Ascending aorta (tissue), 2 donors: ENCODE measurements around the gene ASH1L. TPM values are rescaled to one million over a fixed set of nuclear protein-coding genes. Genes with fewer than 3 reads are reported as not detected.
"Not testable (repeated sequence)": the region's sequence is repeated elsewhere in the genome, so short reads cannot be mapped to it uniquely, and the experiment has no call there.

Experiments used
- DNase-seq, 2 donors: peaks; one replicate each; pipeline ENCODE4 v3.0.0-alpha.2; 2019; ENCODE audit warnings: low spot score in 2 of 2
- H3K27ac ChIP-seq, 2 donors: fragments of 200-600 bp; sonication (generic); one replicate each; pipeline ENCODE4 v1.5.1; 2016 to 2017; ENCODE audit warnings: mild to moderate bottlenecking in 1 of 2
- H3K27me3 ChIP-seq: fragments of 200-600 bp; sonication (generic); one replicate; pipeline ENCODE4 v1.5.1; 2017
- H3K36me3 ChIP-seq, 2 donors: fragments of 200-600 bp; sonication (generic); one replicate each; pipeline ENCODE4 v1.5.1; 2016
- H3K4me1 ChIP-seq, 2 donors: fragments of 200-600 bp; sonication (generic); one replicate each; pipeline ENCODE4 v1.5.1; 2016 to 2017; ENCODE audit warnings: mild to moderate bottlenecking in 1 of 2
- H3K4me3 ChIP-seq, 2 donors: fragments of 200-600 bp; sonication (generic); one replicate each; pipeline ENCODE4 v1.5.1; 2016 to 2017; ENCODE audit warnings: mild to moderate bottlenecking in 1 of 2
- H3K9me3 ChIP-seq, 2 donors: fragments of 200-600 bp; sonication (generic); one replicate each; pipeline ENCODE4 v1.5.1; 2016
- intact Hi-C: fragments of 100-400 bp; cut with DNase I; formaldehyde crosslinking; loops from one replicate; pipeline ENCODE4 v1.15.1; 2023
- total RNA-seq: library from RNA; depleted of rRNA; stranded (reverse); fragments of >200 nt; gene quantifications from one replicate; pipeline ENCODE4 v1.1.0, GENCODE V29; 2016
- TF ChIP-seq, protein P1 (sequence below), 3 experiments: fragments of 200-600 bp in 2 of 3; fragments of 450-650 bp in 1 of 3; sonication (generic) in 2 of 3; IDR thresholded peaks; one replicate each; pipeline ENCODE4 v1.5.1; 2016 to 2019; ENCODE audit warnings: antibody characterized with exemption in 3 of 3, mild to moderate bottlenecking in 1 of 3, moderate library complexity in 1 of 3

The ASH1L gene
- total RNA-seq, 1 donor from 2014 or later, result 16.2 TPM

DNA sequence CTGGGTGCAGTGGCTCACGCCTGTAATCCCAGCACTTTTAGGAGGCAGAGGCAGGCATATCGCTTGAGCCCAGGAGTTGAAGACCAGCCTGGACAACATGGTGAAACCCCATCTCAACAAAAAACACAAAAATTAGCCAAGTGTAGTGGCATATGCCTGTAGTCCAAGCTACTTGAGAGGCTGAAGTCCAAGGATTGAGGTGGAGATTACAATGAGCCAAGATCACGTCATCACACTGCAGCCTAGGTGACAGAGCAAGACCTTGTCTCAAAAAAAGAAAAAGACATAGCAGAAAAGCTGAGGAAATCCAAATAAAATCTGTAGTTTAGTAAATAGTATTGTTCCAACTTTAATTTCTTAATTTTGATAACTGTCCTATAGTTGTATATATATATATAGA, 11.5 kb upstream of the ASH1L start:
- intact Hi-C loops, result no loop called here
- peak in 1 of 2 donors; percentile 5 for DNase-seq
- no peak overlapping the region for H3K27ac ChIP-seq
- no peak overlapping the region for H3K4me3 ChIP-seq
- H3K27me3 ChIP-seq, result no peaks in the 10 kb centered on the region
- no peaks in the 10 kb centered on the region for H3K36me3 ChIP-seq
- no peaks in the 10 kb centered on the region for H3K4me1 ChIP-seq
- TF ChIP-seq, protein P1, sequence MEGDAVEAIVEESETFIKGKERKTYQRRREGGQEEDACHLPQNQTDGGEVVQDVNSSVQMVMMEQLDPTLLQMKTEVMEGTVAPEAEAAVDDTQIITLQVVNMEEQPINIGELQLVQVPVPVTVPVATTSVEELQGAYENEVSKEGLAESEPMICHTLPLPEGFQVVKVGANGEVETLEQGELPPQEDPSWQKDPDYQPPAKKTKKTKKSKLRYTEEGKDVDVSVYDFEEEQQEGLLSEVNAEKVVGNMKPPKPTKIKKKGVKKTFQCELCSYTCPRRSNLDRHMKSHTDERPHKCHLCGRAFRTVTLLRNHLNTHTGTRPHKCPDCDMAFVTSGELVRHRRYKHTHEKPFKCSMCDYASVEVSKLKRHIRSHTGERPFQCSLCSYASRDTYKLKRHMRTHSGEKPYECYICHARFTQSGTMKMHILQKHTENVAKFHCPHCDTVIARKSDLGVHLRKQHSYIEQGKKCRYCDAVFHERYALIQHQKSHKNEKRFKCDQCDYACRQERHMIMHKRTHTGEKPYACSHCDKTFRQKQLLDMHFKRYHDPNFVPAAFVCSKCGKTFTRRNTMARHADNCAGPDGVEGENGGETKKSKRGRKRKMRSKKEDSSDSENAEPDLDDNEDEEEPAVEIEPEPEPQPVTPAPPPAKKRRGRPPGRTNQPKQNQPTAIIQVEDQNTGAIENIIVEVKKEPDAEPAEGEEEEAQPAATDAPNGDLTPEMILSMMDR (IDR thresholded peaks at IDR 0.05), result no peak
- H3K9me3 ChIP-seq, result no peaks in the 10 kb centered on the region

DNA sequence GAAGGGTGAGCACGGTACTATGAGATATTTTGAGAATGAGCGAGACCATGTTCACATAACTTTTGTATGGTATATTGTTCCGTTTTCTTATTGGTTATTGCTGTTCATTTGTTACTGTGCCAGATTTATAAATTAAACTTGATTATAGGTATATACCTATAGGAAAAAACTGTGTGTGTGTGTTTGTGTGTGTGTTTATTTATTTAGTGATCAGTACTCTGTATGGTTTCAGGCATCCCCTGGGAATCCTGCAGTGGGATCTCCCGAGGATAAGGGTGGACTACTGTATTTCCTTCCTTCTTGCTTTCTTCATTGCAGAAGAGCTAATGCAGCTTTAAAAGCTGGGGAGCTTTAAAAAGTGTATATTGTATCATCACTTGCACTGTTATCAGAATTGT, 8.0 kb upstream of the ASH1L start:
- H3K27ac ChIP-seq, result no peak overlapping the region
- H3K36me3 ChIP-seq, result no peaks in the 10 kb centered on the region
- no peaks in the 10 kb centered on the region for H3K27me3 ChIP-seq
- intact Hi-C loops, result no loop called here
- H3K9me3 ChIP-seq, result no peaks in the 10 kb centered on the region
- no peak for DNase-seq
- no peaks in the 10 kb centered on the region for H3K4me1 ChIP-seq
- no peak overlapping the region for H3K4me3 ChIP-seq
- TF ChIP-seq, protein P1 (IDR thresholded peaks at IDR 0.05), result no peak

- Histone ChIP-seq H3K27ac (no peak overlapping the region), H3K9me3 (no peaks in the 10 kb centered on the region), H3K27me3 (no peaks in the 10 kb centered on the region), H3K4me1 (no peaks in the 10 kb centered on the region), H3K4me3 (no peak overlapping the region), H3K36me3 (no peaks in the 10 kb centered on the region)
- intact Hi-C loops, result no loop called here
- DNase-seq, result peak in 1 of 2 donors; percentile 3
- TF ChIP-seq, protein P1 (IDR thresholded peaks at IDR 0.05), result no peak
Observed at GRCh38 chr1:155569988-155570592, 7.5 kb upstream of the ASH1L start.

DNA sequence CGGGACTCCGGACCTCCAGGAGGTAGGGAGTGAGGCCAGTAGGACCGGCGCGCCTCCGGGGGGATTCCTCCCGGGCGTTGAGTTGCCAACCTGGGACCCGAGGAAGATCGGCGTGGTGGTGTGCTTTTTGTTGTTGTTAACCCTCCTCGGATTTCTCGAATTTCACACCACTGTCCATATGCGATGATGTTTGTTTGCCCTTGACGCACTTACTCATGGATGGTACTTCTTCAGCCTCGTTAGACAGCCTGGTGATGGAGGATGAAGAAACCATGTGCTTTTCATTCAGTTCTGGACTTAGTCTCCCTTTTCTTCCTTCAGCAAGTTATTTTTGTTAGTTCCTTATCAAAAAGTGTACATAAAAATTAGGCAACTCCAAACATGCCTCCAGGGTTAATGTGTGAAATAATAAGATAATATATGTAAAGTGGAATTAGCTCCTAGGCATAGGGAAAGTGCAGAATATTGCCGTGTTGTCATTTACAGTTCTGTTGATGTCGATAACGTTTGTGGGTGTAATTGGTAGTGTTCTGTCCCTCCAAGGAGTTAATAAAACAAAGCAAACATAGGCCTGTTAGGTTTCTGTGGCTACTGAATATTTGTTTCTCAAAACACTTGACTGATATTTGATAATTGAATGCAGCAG, 897 bp upstream of the ASH1L start:
- Histone ChIP-seq H3K4me3 (peak overlapping the region; percentile 87 to 91), H3K4me1 (peaks cover 6 to 23% of the 10 kb centered on the region in 2 donors), H3K27ac (peak overlapping the region; percentile 97 to 99)
- not testable (repeated sequence) for H3K36me3 ChIP-seq, DNase-seq, H3K27me3 ChIP-seq, H3K9me3 ChIP-seq
- intact Hi-C loops, result loop anchor here (1.0 to 5.0 kb wide), 3 partner anchors 96 to 319 kb away; no protein-coding TSS in a partner anchor

- not testable (repeated sequence) for H3K36me3 ChIP-seq, H3K27me3 ChIP-seq, H3K9me3 ChIP-seq
- intact Hi-C loops, result loop anchor here (1.0 to 5.0 kb wide), 4 partner anchors 95 to 289 kb away; partner anchors contain the start of genes CLK2 and FDPS
- peak overlapping the region; percentile 97 to 99 for H3K27ac ChIP-seq
- peak in 1 of 2 donors; percentile 65 for DNase-seq
- H3K4me3 ChIP-seq, result peak overlapping the region; percentile 87 to 91
- H3K4me1 ChIP-seq, result peaks cover 6 to 25% of the 10 kb centered on the region in 2 donors
Observed at GRCh38 chr1:155561779-155562580, 623 bp downstream of the ASH1L start.

DNA sequence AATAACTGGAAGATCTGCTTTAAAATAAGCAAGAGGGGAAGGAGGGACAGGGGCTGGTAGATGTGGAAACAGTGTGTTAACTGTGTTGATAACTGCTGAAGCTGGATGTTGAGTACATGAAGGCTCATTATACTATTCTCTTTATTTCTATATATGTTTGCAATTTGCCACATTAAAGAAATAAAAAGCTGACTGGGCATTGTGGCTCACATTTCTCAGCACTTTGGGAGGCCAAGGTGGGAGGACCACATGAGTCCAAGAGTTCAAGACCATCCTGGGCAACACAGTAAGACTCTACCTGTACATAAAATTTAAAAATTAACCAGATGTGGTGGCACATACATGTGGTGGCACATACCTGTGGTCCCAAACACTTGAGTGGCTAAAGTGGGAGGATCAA, 6.7 kb downstream of the ASH1L start:
- H3K4me3 ChIP-seq, result no peak overlapping the region
- peaks cover 0 to 3% of the 10 kb centered on the region in 2 donors for H3K36me3 ChIP-seq
- no peaks in the 10 kb centered on the region for H3K27me3 ChIP-seq
- TF ChIP-seq, protein P1 (IDR thresholded peaks at IDR 0.05), result no peak
- peaks cover 0 to 14% of the 10 kb centered on the region in 2 donors for H3K4me1 ChIP-seq
- intact Hi-C loops, result no loop called here
- H3K27ac ChIP-seq, result no peak overlapping the region
- DNase-seq, result no peak
- H3K9me3 ChIP-seq, result no peaks in the 10 kb centered on the region
